GM18909 (cell line): Measurements from ENCODE around the gene PARP1.

Source experiments
- ATAC-seq: cut with Tn5 transposase; IDR thresholded peaks from one replicate; pipeline ENCODE4 v1.9.1; 2021; ENCODE audit warnings: mild to moderate bottlenecking; ENCODE audit not compliant: unreplicated experiment, poor library complexity

The PARP1 gene

DNA sequence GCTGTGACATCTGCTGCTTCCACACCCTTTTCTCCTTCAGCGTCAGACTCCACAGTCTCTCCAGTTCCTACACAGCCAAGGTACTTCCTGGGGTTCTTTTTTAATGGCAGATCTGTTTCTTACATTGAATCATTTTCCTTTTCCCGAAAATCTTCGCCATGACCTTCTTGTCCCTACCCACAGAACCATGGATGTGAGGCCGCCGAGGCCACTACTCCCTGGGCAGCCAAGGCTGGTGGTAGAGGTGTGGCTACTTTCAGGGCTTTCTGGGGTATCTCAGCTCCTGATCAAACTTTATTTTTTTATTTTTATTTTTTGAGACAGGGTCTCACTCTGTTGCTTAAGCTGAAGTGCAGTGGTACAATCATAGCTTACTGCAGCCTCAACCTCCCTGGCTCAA, 89.4 kb downstream of the PARP1 start:
- no peak for ATAC-seq

DNA sequence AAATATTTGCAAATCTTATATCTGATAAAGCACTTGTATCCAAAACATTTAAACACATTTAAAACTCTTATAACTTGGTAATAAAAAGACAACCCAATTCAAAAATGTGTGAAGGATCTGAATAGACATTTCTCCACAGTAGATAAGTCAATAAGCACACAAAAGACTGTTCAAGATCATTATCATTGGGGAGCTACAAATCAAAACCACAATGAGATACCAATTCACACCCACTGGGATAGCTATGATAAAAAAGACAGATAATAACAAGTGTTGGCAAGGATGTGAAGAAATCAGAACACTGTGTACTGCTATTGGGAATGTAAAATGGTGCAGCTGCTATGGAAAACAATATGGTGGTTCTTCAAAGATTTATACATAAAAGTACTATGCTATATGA, 93.8 kb downstream of the PARP1 start:
- ATAC-seq: no peak

DNA sequence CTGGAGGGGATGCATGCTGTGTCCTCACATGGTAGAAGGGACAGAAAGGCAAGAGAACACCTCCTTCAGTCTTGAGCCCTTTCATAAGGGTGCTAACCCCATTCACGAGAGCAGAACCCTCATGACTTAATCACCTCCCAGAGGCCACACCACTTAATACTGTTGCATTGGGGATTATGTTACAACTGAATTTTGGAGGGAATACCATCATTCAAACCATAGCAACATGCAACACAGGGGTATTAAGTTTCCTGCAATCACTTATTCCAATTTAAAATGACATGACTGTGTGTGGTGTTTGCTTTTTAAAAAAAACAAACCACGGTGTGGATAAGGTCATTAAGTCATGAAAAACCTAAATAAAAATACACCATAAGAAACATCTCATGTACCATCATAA, 95.8 kb downstream of the PARP1 start:
- ATAC-seq: no peak

DNA sequence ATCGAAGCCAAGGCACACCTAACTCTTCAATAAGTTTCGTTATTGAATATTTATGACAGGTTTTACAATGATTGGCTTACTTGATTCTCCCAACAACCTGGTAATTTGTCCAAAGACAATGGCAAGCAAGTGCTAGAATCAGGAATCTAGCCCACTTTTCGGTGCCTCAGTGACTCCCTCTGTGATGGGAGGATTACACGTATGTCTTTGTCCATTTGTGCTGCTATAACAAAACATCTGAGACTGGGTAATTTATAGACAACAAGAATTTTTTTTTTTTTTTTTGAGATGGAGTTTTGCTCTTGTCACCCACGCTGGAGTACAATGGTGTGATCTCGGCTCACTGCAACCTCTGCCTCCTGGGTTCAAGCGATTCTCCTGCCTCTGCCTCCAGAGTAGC, 96.5 kb downstream of the PARP1 start:
- ATAC-seq: no peak
